HFF-Myc (cell line): ENCODE results near the gene MAP7D1.

ENCODE experiments used
- DNase-seq: peaks from one replicate; pipeline ENCODE4 v3.0.0-alpha.2; 2011; ENCODE audit warnings: low read depth; ENCODE audit errors: extremely low read depth
- H3K4me3 ChIP-seq: replicated peaks from 2 replicates; pipeline ENCODE4 v1.5.1; 2011; ENCODE audit warnings: low read depth, mild to moderate bottlenecking, control low read depth, low read length
- CTCF ChIP-seq: IDR thresholded peaks from 2 replicates; pipeline ENCODE4 v1.5.1; 2012; ENCODE audit warnings: mild to moderate bottlenecking, low read depth, low read length, control low read depth; ENCODE audit errors: missing control alignments

Gene MAP7D1

GRCh38 chr1:36174713-36175112 lies 18.8 kb downstream of the MAP7D1 start:
- no peak for TF ChIP-seq CTCF
- H3K4me3 ChIP-seq = no peak overlapping the region
- DNase-seq = no peak

DNA sequence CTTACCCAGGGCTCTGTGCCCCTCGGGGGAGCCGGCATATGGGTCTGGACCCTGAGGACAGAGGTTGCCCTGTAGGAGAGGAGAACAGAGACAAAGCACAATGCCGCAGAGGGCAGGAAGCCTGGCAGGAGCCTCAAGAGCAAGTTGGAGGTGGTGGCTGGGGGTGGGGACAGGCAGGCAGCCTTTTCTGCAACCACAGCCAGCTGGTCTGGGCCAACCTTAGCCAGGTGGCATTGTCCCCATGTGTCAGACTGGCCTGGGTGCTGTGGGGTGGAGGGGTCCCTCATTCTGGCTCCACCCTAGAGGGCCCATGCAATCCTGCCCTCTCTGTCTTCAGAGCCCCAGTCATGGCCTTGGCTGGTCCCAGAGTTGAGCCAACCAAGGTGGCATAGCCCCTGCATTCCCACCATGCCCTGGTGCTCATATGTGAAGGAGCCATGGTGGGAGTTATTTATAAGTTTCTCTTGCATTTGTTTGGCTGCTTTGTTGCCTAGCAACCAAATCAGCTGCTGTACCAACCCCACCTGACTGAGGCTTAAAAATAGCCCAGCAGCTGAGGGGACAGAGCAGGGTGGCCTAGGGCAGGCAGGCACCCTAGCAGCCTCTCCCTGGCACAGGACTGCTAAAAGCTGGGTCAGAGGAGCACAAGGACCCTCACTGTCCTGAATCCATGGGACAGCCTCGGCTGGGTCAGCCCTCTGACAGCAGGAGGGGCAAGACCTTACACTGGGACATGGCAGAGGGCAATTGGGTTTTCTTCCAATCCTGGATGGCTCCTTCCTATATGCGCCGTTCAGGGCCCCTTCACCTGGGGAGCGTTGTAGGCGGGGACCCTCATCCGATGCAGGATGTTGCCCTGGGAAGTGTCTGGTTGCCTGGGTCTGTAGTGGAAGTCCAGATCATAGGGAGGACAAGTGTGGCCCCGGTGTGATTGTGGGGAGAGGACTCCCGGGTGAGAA lies 19.5 kb downstream of the MAP7D1 start:
- TF ChIP-seq CTCF = no peak
- no peak overlapping the region for H3K4me3 ChIP-seq
- no peak for DNase-seq

- DNase-seq = no peak
- TF ChIP-seq CTCF = no peak
Observed at GRCh38 chr1:36176106-36176949, 20.4 kb downstream of the MAP7D1 start.

GRCh38 chr1:36177589-36178431 lies 21.9 kb downstream of the MAP7D1 start:
- H3K4me3 ChIP-seq = no peak overlapping the region
- no peak for DNase-seq

More at GRCh38 chr1:36176106-36176949, 20.4 kb downstream of the MAP7D1 start:
- no peak overlapping the region for H3K4me3 ChIP-seq

GRCh38 chr1:36178471-36179219 lies 22.7 kb downstream of the MAP7D1 start:
- no peak overlapping the region for H3K4me3 ChIP-seq
- no peak for TF ChIP-seq CTCF
- no peak for DNase-seq

More at GRCh38 chr1:36177589-36178431, 21.9 kb downstream of the MAP7D1 start:
- TF ChIP-seq CTCF = no peak
